ENCODE measurements around the gene PFKL. TPM values are rescaled to one million over a fixed set of nuclear protein-coding genes. Genes with fewer than 3 reads are reported as not detected.

Gene PFKL
- total RNA-seq, 3 donors from 2014 or later (not counting 1 experiment from before 2014, with no cell fraction given) = 89.7 to 91.3 (median 89.9) TPM

GRCh38 chr21:44366586-44367211, 66.8 kb downstream of the PFKL start:
- H3K27me3 Mint-ChIP-seq (ENCODE audit: low read depth in 2 of 2) = peaks cover 0 to 3% of the 10 kb centered on the region in 2 donors
- H3K27ac Mint-ChIP-seq = no peak overlapping the region
- H3K4me3 Mint-ChIP-seq = no peak overlapping the region
- Histone ChIP-seq H3K36me3 (ENCODE audit: control insufficient read depth, insufficient read depth, low read length) (peaks cover 2% of the 10 kb centered on the region), H3K27me3 (ENCODE audit: control insufficient read depth, insufficient read depth, low read length) (peaks cover 6% of the 10 kb centered on the region), H3K27ac (ENCODE audit: low read length) (no peak overlapping the region), H3K9me3 (ENCODE audit: control insufficient read depth, insufficient read depth, low read length) (no peaks in the 10 kb centered on the region), H3K4me3 (ENCODE audit: low read length) (no peak overlapping the region), H3K4me1 (ENCODE audit: control insufficient read depth, insufficient read depth, low read length) (no peaks in the 10 kb centered on the region)
- H3K36me3 Mint-ChIP-seq = peaks cover 8% of the 10 kb centered on the region
- WGBS (ENCODE audit: insufficient coverage) = 95% methylated on average over 28 of the region's 28 CpGs
- ATAC-seq (no peak), DNase-seq (peak in 1 of 2 donors; percentile 12)
- peaks cover 0 to 4% of the 10 kb centered on the region in 2 donors for H3K9me3 Mint-ChIP-seq
- no peak for TF ChIP-seq CTCF (IDR thresholded peaks at IDR 0.05)
- H3K4me1 Mint-ChIP-seq = peaks cover 20 to 31% of the 10 kb centered on the region in 2 donors
- intact Hi-C loops (cut with micrococcal nuclease) = no loop called here

- no peaks in the 10 kb centered on the region for H3K9me3 ChIP-seq (ENCODE audit: control insufficient read depth, insufficient read depth, low read length)
- H3K9me3 Mint-ChIP-seq = no peaks in the 10 kb centered on the region
- H3K4me3 Mint-ChIP-seq = peak overlapping the region; percentile 13
- DNase-seq (peak in 1 of 2 donors; percentile 13), ATAC-seq (peak in 2 of 3 donors; percentile 42 to 63)
- no peak overlapping the region for H3K27ac ChIP-seq (ENCODE audit: low read length)
- peaks cover 2% of the 10 kb centered on the region for H3K36me3 ChIP-seq (ENCODE audit: control insufficient read depth, insufficient read depth, low read length)
- WGBS (ENCODE audit: insufficient coverage) = 81% methylated on average over 35 of the region's 35 CpGs
- TF ChIP-seq CTCF (IDR thresholded peaks at IDR 0.05) = no peak
- H3K4me1 Mint-ChIP-seq = peaks cover 22 to 34% of the 10 kb centered on the region in 2 donors
- no peak overlapping the region for H3K27ac Mint-ChIP-seq
- no peak overlapping the region for H3K4me3 ChIP-seq (ENCODE audit: low read length)
- H3K27me3 ChIP-seq (ENCODE audit: control insufficient read depth, insufficient read depth, low read length) = peaks cover 6% of the 10 kb centered on the region
- intact Hi-C loops (cut with micrococcal nuclease) = no loop called here
- peaks cover 0 to 3% of the 10 kb centered on the region in 2 donors for H3K27me3 Mint-ChIP-seq (ENCODE audit: low read depth in 2 of 2)
- H3K4me1 ChIP-seq (ENCODE audit: control insufficient read depth, insufficient read depth, low read length) = peaks cover 7% of the 10 kb centered on the region
- no peaks in the 10 kb centered on the region for H3K36me3 Mint-ChIP-seq
Observed at GRCh38 chr21:44368711-44369446, 69.0 kb downstream of the PFKL start.

- Histone ChIP-seq H3K27me3 (ENCODE audit: control insufficient read depth, insufficient read depth, low read length) (peaks cover 6% of the 10 kb centered on the region), H3K4me3 (ENCODE audit: low read length) (no peak overlapping the region), H3K27ac (ENCODE audit: low read length) (no peak overlapping the region), H3K9me3 (ENCODE audit: control insufficient read depth, insufficient read depth, low read length) (peaks cover 4% of the 10 kb centered on the region), H3K4me1 (ENCODE audit: control insufficient read depth, insufficient read depth, low read length) (peaks cover 20% of the 10 kb centered on the region), H3K36me3 (ENCODE audit: control insufficient read depth, insufficient read depth, low read length) (peaks cover 2% of the 10 kb centered on the region)
- H3K4me1 Mint-ChIP-seq = peaks cover 30 to 40% of the 10 kb centered on the region in 2 donors
- no peak overlapping the region for H3K27ac Mint-ChIP-seq
- DNase-seq (no peak), ATAC-seq (peak in 1 of 3 donors; percentile 48)
- H3K4me3 Mint-ChIP-seq = no peak overlapping the region
- TF ChIP-seq CTCF (IDR thresholded peaks at IDR 0.05) = no peak
- WGBS (ENCODE audit: insufficient coverage) = 81% methylated on average over 29 of the region's 29 CpGs
- H3K9me3 Mint-ChIP-seq = no peaks in the 10 kb centered on the region
- intact Hi-C loops (cut with micrococcal nuclease) = loop anchor here (10.0 kb wide), 3 partner anchors 105 to 555 kb away; partner anchors contain the start of genes ITGB2 and TRAPPC10
- H3K36me3 Mint-ChIP-seq = no peaks in the 10 kb centered on the region
- peaks cover 0 to 3% of the 10 kb centered on the region in 2 donors for H3K27me3 Mint-ChIP-seq (ENCODE audit: low read depth in 2 of 2)
Observed at GRCh38 chr21:44370027-44370735, 70.3 kb downstream of the PFKL start.
